Femur (tissue), 1 donor: ENCODE results near the gene ITM2C.

Experiments used
- DNase-seq: peaks from one replicate; pipeline ENCODE4 v3.0.0-alpha.2; 2017

Gene ITM2C

GRCh38 chr2:230873661-230874401 lies 9.1 kb downstream of the ITM2C start:
- no peak for DNase-seq

GRCh38 chr2:230874456-230874855 lies 9.7 kb downstream of the ITM2C start:
- DNase-seq: no peak

- no peak for DNase-seq
Measured at GRCh38 chr2:230874876-230875275, 10.1 kb downstream of the ITM2C start.

GRCh38 chr2:230875347-230876315 lies 10.9 kb downstream of the ITM2C start:
- DNase-seq: no peak

GRCh38 chr2:230877116-230877758 lies 12.5 kb downstream of the ITM2C start:
- no peak for DNase-seq

GRCh38 chr2:230877759-230878598 lies 13.2 kb downstream of the ITM2C start:
- DNase-seq: no peak

GRCh38 chr2:230878599-230879188 lies 14.0 kb downstream of the ITM2C start:
- no peak for DNase-seq

GRCh38 chr2:230879271-230879882 lies 14.6 kb downstream of the ITM2C start:
- DNase-seq: no peak

GRCh38 chr2:230879891-230880290 lies 15.1 kb downstream of the ITM2C start:
- no peak for DNase-seq

GRCh38 chr2:230881840-230882239 lies 17.1 kb downstream of the ITM2C start:
- DNase-seq: peak; percentile 9

- peak; percentile 77 for DNase-seq
Measured at GRCh38 chr2:230885463-230886130, 20.9 kb downstream of the ITM2C start.

- no peak for DNase-seq
Measured at GRCh38 chr2:230886206-230886605, 21.5 kb downstream of the ITM2C start.

- DNase-seq: no peak
Measured at GRCh38 chr2:230886671-230887071, 21.9 kb downstream of the ITM2C start.

GRCh38 chr2:230887342-230887741 lies 22.6 kb downstream of the ITM2C start:
- DNase-seq: no peak

- DNase-seq: no peak
Measured at GRCh38 chr2:230888824-230889400, 24.2 kb downstream of the ITM2C start.

GRCh38 chr2:230889911-230890601 lies 25.3 kb downstream of the ITM2C start:
- no peak for DNase-seq

GRCh38 chr2:230890646-230891045 lies 25.9 kb downstream of the ITM2C start:
- DNase-seq: no peak

GRCh38 chr2:230891064-230891463 lies 26.3 kb downstream of the ITM2C start:
- no peak for DNase-seq

GRCh38 chr2:230891509-230891908 lies 26.8 kb downstream of the ITM2C start:
- DNase-seq: no peak

GRCh38 chr2:230893338-230893737 lies 28.6 kb downstream of the ITM2C start:
- DNase-seq: no peak
